ENCODE measurements around the gene TIMM17A. TPM values are rescaled to one million over a fixed set of nuclear protein-coding genes. Genes with fewer than 3 reads are reported as not detected.

The TIMM17A gene
- total RNA-seq, 1 donor from 2014 or later, result 18.9 TPM

- DNase-seq (ENCODE audit: extremely low spot score in 2 of 2), result no peak
- H3K4me1 ChIP-seq, result peaks cover 58% of the 10 kb centered on the region
- peak overlapping the region; percentile 25 for H3K27ac ChIP-seq
Measured at GRCh38 chr1:201921952-201922558, 33.2 kb upstream of the TIMM17A start.

GRCh38 chr1:201925301-201925567 lies 30.1 kb upstream of the TIMM17A start:
- H3K27ac ChIP-seq, result peak overlapping the region; percentile 72
- H3K4me3 ChIP-seq, result no peak overlapping the region
- peaks cover 28% of the 10 kb centered on the region for H3K4me1 ChIP-seq
- H3K9me3 ChIP-seq, result no peaks in the 10 kb centered on the region
- intact Hi-C loops (cut with DNase I), result no loop called here
- H3K36me3 ChIP-seq, result no peaks in the 10 kb centered on the region
- TF ChIP-seq POLR2A (IDR thresholded peaks at IDR 0.05) (no peak), POLR2AphosphoS5 (IDR thresholded peaks at IDR 0.05; ENCODE audit: insufficient read depth in 1 of 2, low read depth in 1 of 2) (no peak), CTCF (IDR thresholded peaks at IDR 0.05) (no peak)
- H3K27me3 ChIP-seq, result no peaks in the 10 kb centered on the region
- no peak for DNase-seq (ENCODE audit: extremely low spot score in 2 of 2)

More at GRCh38 chr1:201921952-201922558, 33.2 kb upstream of the TIMM17A start:
- Histone ChIP-seq H3K36me3 (no peaks in the 10 kb centered on the region), H3K4me3 (no peak overlapping the region), H3K27me3 (no peaks in the 10 kb centered on the region), H3K9me3 (no peaks in the 10 kb centered on the region)
- TF ChIP-seq CTCF (IDR thresholded peaks at IDR 0.05), result no peak
- TF ChIP-seq POLR2A (IDR thresholded peaks at IDR 0.05), result no peak
- no peak for TF ChIP-seq POLR2AphosphoS5 (IDR thresholded peaks at IDR 0.05; ENCODE audit: insufficient read depth in 1 of 2, low read depth in 1 of 2)
- intact Hi-C loops (cut with DNase I), result no loop called here

GRCh38 chr1:201925981-201926645 lies 29.2 kb upstream of the TIMM17A start:
- Histone ChIP-seq H3K4me3 (no peak overlapping the region), H3K27ac (peak overlapping the region; percentile 72), H3K9me3 (no peaks in the 10 kb centered on the region), H3K27me3 (no peaks in the 10 kb centered on the region), H3K4me1 (peaks cover 19% of the 10 kb centered on the region), H3K36me3 (no peaks in the 10 kb centered on the region)
- no peak for DNase-seq (ENCODE audit: extremely low spot score in 2 of 2)
- no peak for TF ChIP-seq CTCF (IDR thresholded peaks at IDR 0.05)
- TF ChIP-seq POLR2AphosphoS5 (IDR thresholded peaks at IDR 0.05; ENCODE audit: insufficient read depth in 1 of 2, low read depth in 1 of 2), result no peak
- TF ChIP-seq POLR2A (IDR thresholded peaks at IDR 0.05), result no peak
- intact Hi-C loops (cut with DNase I), result no loop called here

- H3K27ac ChIP-seq, result peak overlapping the region; percentile 48
Measured at GRCh38 chr1:201928266-201928665, 27.0 kb upstream of the TIMM17A start.

GRCh38 chr1:201930137-201930536 lies 25.2 kb upstream of the TIMM17A start:
- Histone ChIP-seq H3K9me3 (no peaks in the 10 kb centered on the region), H3K4me3 (no peak overlapping the region), H3K36me3 (no peaks in the 10 kb centered on the region), H3K27me3 (no peaks in the 10 kb centered on the region), H3K27ac (no peak overlapping the region), H3K4me1 (peaks cover 23% of the 10 kb centered on the region)
- TF ChIP-seq CTCF (IDR thresholded peaks at IDR 0.05), result no peak
- TF ChIP-seq POLR2A (IDR thresholded peaks at IDR 0.05), result no peak
- TF ChIP-seq POLR2AphosphoS5 (IDR thresholded peaks at IDR 0.05; ENCODE audit: insufficient read depth in 1 of 2, low read depth in 1 of 2), result no peak
- intact Hi-C loops (cut with DNase I), result no loop called here
- DNase-seq (ENCODE audit: extremely low spot score in 2 of 2), result no peak

More at GRCh38 chr1:201928266-201928665, 27.0 kb upstream of the TIMM17A start:
- no peaks in the 10 kb centered on the region for H3K27me3 ChIP-seq
- no peaks in the 10 kb centered on the region for H3K9me3 ChIP-seq
- TF ChIP-seq POLR2AphosphoS5 (IDR thresholded peaks at IDR 0.05; ENCODE audit: insufficient read depth in 1 of 2, low read depth in 1 of 2) (no peak), POLR2A (IDR thresholded peaks at IDR 0.05) (no peak)
- H3K4me3 ChIP-seq, result no peak overlapping the region
- peaks cover 19% of the 10 kb centered on the region for H3K4me1 ChIP-seq
- intact Hi-C loops (cut with DNase I), result no loop called here
- no peaks in the 10 kb centered on the region for H3K36me3 ChIP-seq
- no peak for DNase-seq (ENCODE audit: extremely low spot score in 2 of 2)
